GM12878 (cell line): ENCODE results near the gene CLBA1. TPM values are rescaled to one million over a fixed set of nuclear protein-coding genes. Genes with fewer than 3 reads are reported as not detected.

Experiments used
- ATAC-seq: fragments of 200-7000 bp; cut with Tn5 transposase; 3 replicates; pipeline ENCODE4 v1.9.1; 2020; ENCODE audit warnings: mild to moderate bottlenecking, moderate library complexity
- BruUV-seq: library from RNA; stranded (reverse); fragments of 400-500 nt; replicated peaks from 2 replicates; lab custom pipeline; 2021; lab: Mats Ljungman, UMichigan
- CTCF ChIA-PET: fragments of 300-600 bp; sonication (Branson Sonifier 250); formaldehyde crosslinking; extraction: SDS; loops from one replicate; lab custom pipeline; 2021; ENCODE audit warnings: inconsistent platforms; lab: Yijun Ruan, JAX
- POLR2A ChIA-PET: fragments of 350-600 bp; formaldehyde crosslinking; extraction: SDS; loops from one replicate; lab custom pipeline; 2021; ENCODE audit warnings: inconsistent platforms; lab: Charles Lee
- RAD21 ChIA-PET: fragments of 300-600 bp; sonication (Branson Sonifier 250); formaldehyde crosslinking; loops from one replicate; lab custom pipeline; 2023; ENCODE audit warnings: antibody characterized with exemption; ENCODE audit not compliant: unreplicated experiment; lab: Charles Lee
- SMC1A ChIA-PET: fragments of 300-600 bp; sonication (Branson Sonifier 250); formaldehyde crosslinking; loops from one replicate; lab custom pipeline; 2023; ENCODE audit not compliant: unreplicated experiment, uncharacterized antibody; lab: Charles Lee
- DNase-seq: peaks from one replicate; pipeline ENCODE4 v3.0.0-alpha.2; 2011; ENCODE audit warnings: low read depth, low spot score
- FAIRE-seq: peaks from 3 replicates; lab custom pipeline; 2011; peaks lifted over from hg19 to GRCh38; lab: Jason Lieb, UNC
- H2AFZ ChIP-seq: 2 replicates; pipeline ENCODE4 v1.6.0; 2011; ENCODE audit warnings: low read depth, low read length, control low read depth; ENCODE audit not compliant: control insufficient read depth
- H3K27ac ChIP-seq: 2 replicates; pipeline ENCODE4 v1.5.1; 2011; ENCODE audit warnings: control low read depth; ENCODE audit not compliant: control insufficient read depth, insufficient read depth
- H3K27me3 ChIP-seq, 2 experiments: replicated peaks in 1 of 2; 2 replicates each; pipeline versions ENCODE4 v1.6.0 to v1.6.1; 2011; ENCODE audit warnings: low read length in 1 of 2; ENCODE audit not compliant: control insufficient read depth in 2 of 2, insufficient read depth in 2 of 2
- H3K36me3 ChIP-seq, 2 experiments: 2 replicates each; pipeline ENCODE4 v1.5.1; 2011; ENCODE audit warnings: low read length in 1 of 2; ENCODE audit not compliant: control insufficient read depth in 2 of 2, insufficient read depth in 2 of 2
- H3K4me1 ChIP-seq: 2 replicates; pipeline ENCODE4 v1.6.1; 2011; ENCODE audit warnings: mild to moderate bottlenecking, low read length, moderate library complexity, mixed read lengths; ENCODE audit not compliant: control insufficient read depth, insufficient read depth
- H3K4me2 ChIP-seq: 2 replicates; pipeline ENCODE4 v1.6.0; 2011; ENCODE audit warnings: control low read depth; ENCODE audit not compliant: control insufficient read depth, insufficient read depth
- H3K4me3 ChIP-seq: fragments of 200-600 bp; sonication (generic); 2 replicates; pipeline ENCODE4 v1.5.1; 2016
- H3K79me2 ChIP-seq: 2 replicates; pipeline ENCODE4 v1.6.0; 2011; ENCODE audit warnings: low read length; ENCODE audit not compliant: control insufficient read depth, insufficient read depth
- H3K9ac ChIP-seq: 2 replicates; pipeline ENCODE4 v1.8.0; 2011; ENCODE audit warnings: low read length, control low read depth, mixed read lengths; ENCODE audit not compliant: control insufficient read depth, insufficient read depth
- H3K9me3 ChIP-seq: replicated peaks from 3 replicates; pipeline ENCODE4 v1.5.1; 2011; ENCODE audit warnings: mild to moderate bottlenecking, low read length; ENCODE audit not compliant: control insufficient read depth, insufficient read depth
- H4K20me1 ChIP-seq: 2 replicates; pipeline ENCODE4 v1.6.0; 2011; ENCODE audit not compliant: control insufficient read depth, insufficient read depth
- BMI1 ChIP-seq: fragments of 450-650 bp; IDR thresholded peaks from 2 replicates; pipeline ENCODE4 v1.6.1; 2016; ENCODE audit warnings: mild to moderate bottlenecking, moderate library complexity, borderline replicate concordance
- BRCA1 ChIP-seq: IDR thresholded peaks from 2 replicates; pipeline ENCODE4 v1.6.1; 2011; ENCODE audit warnings: low read depth, low read length, improper control_type of control experiment
- CEBPB ChIP-seq, 2 experiments: fragments of 150-350 bp in 1 of 2; IDR thresholded peaks; 2 replicates each; pipeline ENCODE4 v1.6.1; 2012 to 2014; ENCODE audit warnings: low read depth in 2 of 2, low read length in 2 of 2, borderline replicate concordance in 1 of 2, inconsistent platforms in 1 of 2
- EGR1 ChIP-seq, 2 experiments: IDR thresholded peaks; 1 replicate in 1 of 2; 2 replicates in 1 of 2; pipeline ENCODE4 v1.6.1; 2011 to 2012; ENCODE audit warnings: low read depth in 2 of 2, low read length in 2 of 2, borderline replicate concordance in 1 of 2, mild to moderate bottlenecking in 1 of 2, moderate library complexity in 1 of 2
- NFYB ChIP-seq: IDR thresholded peaks from 2 replicates; pipeline ENCODE4 v1.6.1; 2011; ENCODE audit warnings: low read depth, mild to moderate bottlenecking, low read length, improper control_type of control experiment, moderate library complexity; ENCODE audit not compliant: insufficient read depth
- PBX3 ChIP-seq: IDR thresholded peaks from 2 replicates; pipeline ENCODE4 v1.6.1; 2011; ENCODE audit warnings: mild to moderate bottlenecking, low read depth, low read length, moderate library complexity; ENCODE audit not compliant: insufficient replicate concordance
- PKNOX1 ChIP-seq: fragments of 450-650 bp; IDR thresholded peaks from 2 replicates; pipeline ENCODE4 v1.6.1; 2016; ENCODE audit warnings: mild to moderate bottlenecking
- POLR2AphosphoS5 ChIP-seq: IDR thresholded peaks from 2 replicates; pipeline ENCODE4 v1.6.1; 2011; ENCODE audit warnings: mild to moderate bottlenecking, low read length, inconsistent platforms
- SRF ChIP-seq, 2 experiments: IDR thresholded peaks; 2 replicates each; pipeline ENCODE4 v1.6.1; 2011; ENCODE audit warnings: low read depth in 2 of 2, low read length in 2 of 2, mild to moderate bottlenecking in 1 of 2, moderate library complexity in 1 of 2
- ZNF24 ChIP-seq: fragments of 450-650 bp; IDR thresholded peaks from 2 replicates; pipeline ENCODE4 v1.6.1; 2017; ENCODE audit warnings: antibody characterized with exemption, mild to moderate bottlenecking
- WGBS: methylation state at CpG from one replicate; pipeline ENCODE4 v1.1.6; 2016; ENCODE audit warnings: low lambda C conversion rate; ENCODE audit not compliant: insufficient replicate concordance, insufficient coverage; ENCODE audit errors: missing lambda C conversion rate; 5-methylcytosine and 5-hydroxymethylcytosine counted together
- in situ Hi-C: fragments of 300-500 bp; cut with MboI; formaldehyde crosslinking; loops from 9 replicates; pipeline ENCODE4 v1.14.3; 2018; ENCODE audit warnings: mixed read lengths
- intact Hi-C: fragments of 100-400 bp; cut with micrococcal nuclease; formaldehyde crosslinking; loops from one replicate; pipeline ENCODE4 v1.14.2; 2022; ENCODE audit not compliant: unreplicated experiment
- polyA plus RNA-seq, 11 experiments: library from polyadenylated mRNA; depleted of rRNA in 4 of 11; unstranded in 6 of 11; stranded (reverse) in 5 of 11; fragments of >200 nt; fragmentation: Nextera tagmentation in 4 of 11; fragmentation: Illumina TruSeq in 1 of 11; extraction: Ambion mirVana in 4 of 11; extraction: Trizol in 1 of 11; gene quantifications; 1 replicate in 1 of 11; 2 replicates in 10 of 11; pipeline versions ENCODE4 v1.2.1 to v1.2.3, GENCODE V29; 2011 to 2016; ENCODE audit warnings: inconsistent platforms in 2 of 11, missing spikeins in 2 of 11, low read depth in 1 of 11
- total RNA-seq, 4 experiments: library from RNA; depleted of rRNA in 3 of 4; stranded (reverse); fragments of >200 nt in 3 of 4; fragmentation: Illumina TruSeq in 1 of 4; extraction: Trizol in 1 of 4; gene quantifications; 2 replicates each; pipeline versions ENCODE4 v1.2.1 to v1.2.3, GENCODE V29; 2013 to 2021

CLBA1 gene
- total and polyA plus RNA-seq, 10 of the 15 experiments (the other 5 are each of a cell fraction or from before 2014, with no cell fraction given): 0.07 to 1.1 (median 0.62) TPM; not detected in 1

- RAD21 ChIA-PET: interaction anchor here (0.7 to 2.4 kb wide), 5 partner anchors 11 to 868 kb away, joined by 3 to 7 read pairs (median 4); no protein-coding TSS in a partner anchor
- SMC1A ChIA-PET: interaction anchor here (1.0 to 2.5 kb wide), 5 partner anchors 9 to 37 kb away, joined by 3 to 5 read pairs (median 3); no protein-coding TSS in a partner anchor
- TF ChIP-seq PBX3 (no peak), BMI1 (no peak), POLR2AphosphoS5 (peak; percentile 74; the same call in 1 of the 2 replicates), PKNOX1 (peak; percentile 39; the same call in 1 of the 2 replicates), BRCA1 (no peak), CEBPB (IDR thresholded peaks at IDR 0.05; ENCODE audit: borderline replicate concordance in 1 of 2, low read depth in 2 of 2, low read length in 2 of 2) (no peak), NFYB (peak; percentile 85), EGR1 (IDR thresholded peaks at IDR 0.05; ENCODE audit: borderline replicate concordance in 1 of 2, low read depth in 2 of 2, low read length in 2 of 2) (no peak), ZNF24 (no peak), SRF (IDR thresholded peaks at IDR 0.05; ENCODE audit: low read depth in 2 of 2, low read length in 2 of 2) (peak; percentile 85 to 96)
Measured at GRCh38 chr14:105026802-105027563, 41.4 kb downstream of the CLBA1 start.

More at GRCh38 chr14:105026802-105027563, 41.4 kb downstream of the CLBA1 start:
- H3K4me2 ChIP-seq: 0 out of 2 replicates have a peak overlapping the region, but pooled peaks have one; percentile 12
- BruUV-seq: no TSS peak
- H4K20me1 ChIP-seq: no peaks in the 10 kb centered on the region
- H3K9ac ChIP-seq: no peak overlapping the region
- DNase-seq (no peak), FAIRE-seq (peak; percentile 78), ATAC-seq (peak; percentile 49)
- in situ Hi-C loops: no loop called here
- peak overlapping the region; percentile 84 for H3K27ac ChIP-seq
- H3K9me3 ChIP-seq: peaks cover 5% of the 10 kb centered on the region; the same call in 1 of the 3 replicates
- CTCF ChIA-PET: interaction anchor here (1.0 to 5.0 kb wide), 2 partner anchors 8 to 19 kb away, joined by 3 to 28 read pairs; no protein-coding TSS in a partner anchor
- H3K4me1 ChIP-seq: peaks cover 21% of the 10 kb centered on the region
- no peaks in the 10 kb centered on the region for H3K36me3 ChIP-seq
- intact Hi-C loops: loop anchor here (2.0 kb wide), 1 partner anchor 18 kb away; no protein-coding TSS in a partner anchor
- WGBS: 9% methylated on average over 1 of the region's 1 CpG
- peaks cover 10% of the 10 kb centered on the region for H3K79me2 ChIP-seq
- POLR2A ChIA-PET: interaction anchor here (2.4 to 3.7 kb wide), 3 partner anchors 10 to 44 kb away, joined by 12 to 14 read pairs (median 14); partner anchors contain the start of gene GPR132
- no peak overlapping the region for H3K4me3 ChIP-seq
- peak overlapping the region; percentile 24; the same call in 1 of the 2 replicates for H2AFZ ChIP-seq
- no peaks in the 10 kb centered on the region for H3K27me3 ChIP-seq
